SK-N-SH treated with all-trans-retinoic acid at 6 μM for 48 hours (cell line): ENCODE measurements around the gene ARID1B.

Experiments used
- ATAC-seq: fragments of 200-7000 bp; cut with Tn5 transposase; 3 replicates; pipeline ENCODE4 v1.9.1; 2020; ENCODE audit warnings: mild to moderate bottlenecking, moderate library complexity
- ARNTL ChIP-seq: fragments of 450-650 bp; formaldehyde crosslinking; IDR thresholded peaks from 2 replicates; pipeline ENCODE4 v1.5.0; 2020; ENCODE audit warnings: low read depth, mild to moderate bottlenecking, moderate library complexity, borderline replicate concordance
- BACH2 ChIP-seq: fragments of 250-450 bp; sonication (Bioruptor Pico); IDR thresholded peaks from 2 replicates; pipeline ENCODE4 v1.9.0; 2021; ENCODE audit warnings: mild to moderate bottlenecking, borderline replicate concordance
- CREB5 ChIP-seq: fragments of 250-450 bp; sonication (Bioruptor Pico); IDR thresholded peaks from 2 replicates; pipeline ENCODE4 v1.5.1; 2020; ENCODE audit warnings: low read depth, mild to moderate bottlenecking, moderate library complexity
- CSDC2 ChIP-seq: fragments of 250-450 bp; sonication (Bioruptor Pico); IDR thresholded peaks from 2 replicates; pipeline ENCODE4 v1.5.0; 2020; ENCODE audit warnings: mild to moderate bottlenecking, moderate library complexity
- CSRNP3 ChIP-seq: fragments of 250-450 bp; sonication (Bioruptor Pico); IDR thresholded peaks from 2 replicates; pipeline ENCODE4 v1.5.1; 2021; ENCODE audit warnings: mild to moderate bottlenecking, moderate library complexity
- ESRRG ChIP-seq: fragments of 250-450 bp; sonication (Bioruptor Pico); IDR thresholded peaks from 2 replicates; pipeline ENCODE4 v1.6.1; 2021; ENCODE audit warnings: mild to moderate bottlenecking
- GLIS3 ChIP-seq: fragments of 250-450 bp; sonication (Bioruptor Pico); IDR thresholded peaks from 2 replicates; pipeline ENCODE4 v1.5.0; 2020; ENCODE audit warnings: mild to moderate bottlenecking, moderate library complexity
- ISL1 ChIP-seq: fragments of 250-450 bp; sonication (Bioruptor Pico); IDR thresholded peaks from 2 replicates; pipeline ENCODE4 v2.1.2; 2022; ENCODE audit warnings: mild to moderate bottlenecking, moderate library complexity
- OSR1 ChIP-seq: fragments of 250-450 bp; sonication (Bioruptor Pico); IDR thresholded peaks from 2 replicates; pipeline ENCODE4 v1.8.0; 2022; ENCODE audit warnings: moderate library complexity, mild to moderate bottlenecking, inconsistent platforms
- PPARA ChIP-seq: fragments of 250-450 bp; sonication (Bioruptor Pico); IDR thresholded peaks from 2 replicates; pipeline ENCODE4 v1.5.0; 2020; ENCODE audit warnings: mild to moderate bottlenecking, borderline replicate concordance
- RARB ChIP-seq: fragments of 250-450 bp; sonication (Bioruptor Pico); IDR thresholded peaks from 2 replicates; pipeline ENCODE4 v1.8.0; 2021; ENCODE audit warnings: mild to moderate bottlenecking, moderate library complexity
- SNAI2 ChIP-seq: fragments of 250-450 bp; sonication (Bioruptor Pico); IDR thresholded peaks from 2 replicates; pipeline ENCODE4 v1.5.0; 2020; ENCODE audit warnings: mild to moderate bottlenecking, moderate library complexity
- TCF4 ChIP-seq: fragments of 250-450 bp; sonication (Bioruptor Pico); IDR thresholded peaks from 2 replicates; pipeline ENCODE4 v1.8.0; 2021; ENCODE audit warnings: mild to moderate bottlenecking, moderate library complexity, borderline replicate concordance
- TOX ChIP-seq: fragments of 250-450 bp; sonication (Bioruptor Pico); IDR thresholded peaks from 2 replicates; pipeline ENCODE4 v1.8.0; 2021; ENCODE audit warnings: mild to moderate bottlenecking, moderate library complexity, borderline replicate concordance
- TSHZ2 ChIP-seq: fragments of 250-450 bp; sonication (Bioruptor Pico); IDR thresholded peaks from 2 replicates; pipeline ENCODE4 v1.5.0; 2020; ENCODE audit warnings: mild to moderate bottlenecking, moderate library complexity
- ZC3H10 ChIP-seq: fragments of 250-450 bp; sonication (Bioruptor Pico); IDR thresholded peaks from 2 replicates; pipeline ENCODE4 v1.5.1; 2021; ENCODE audit warnings: mild to moderate bottlenecking, moderate library complexity
- ZFP3 ChIP-seq: fragments of 250-450 bp; sonication (Bioruptor Pico); IDR thresholded peaks from 2 replicates; pipeline ENCODE4 v1.5.0; 2020; ENCODE audit warnings: mild to moderate bottlenecking, moderate library complexity
- ZFP30 ChIP-seq: fragments of 450-650 bp; formaldehyde crosslinking; IDR thresholded peaks from 2 replicates; pipeline ENCODE4 v1.5.0; 2022; ENCODE audit warnings: mild to moderate bottlenecking, moderate library complexity
- ZNF565 ChIP-seq: fragments of 450-650 bp; formaldehyde crosslinking; conservative IDR thresholded peaks from 2 replicates; pipeline ENCODE4 v1.5.0; 2020; ENCODE audit warnings: low read depth, mild to moderate bottlenecking, moderate library complexity
- ZNF70 ChIP-seq: fragments of 450-650 bp; formaldehyde crosslinking; IDR thresholded peaks from 2 replicates; pipeline ENCODE4 v1.5.0; 2020; ENCODE audit warnings: mild to moderate bottlenecking, moderate library complexity
- ZNF8 ChIP-seq: fragments of 450-650 bp; formaldehyde crosslinking; IDR thresholded peaks from 2 replicates; pipeline ENCODE4 v1.5.0; 2020; ENCODE audit warnings: mild to moderate bottlenecking, moderate library complexity

ARID1B gene

DNA sequence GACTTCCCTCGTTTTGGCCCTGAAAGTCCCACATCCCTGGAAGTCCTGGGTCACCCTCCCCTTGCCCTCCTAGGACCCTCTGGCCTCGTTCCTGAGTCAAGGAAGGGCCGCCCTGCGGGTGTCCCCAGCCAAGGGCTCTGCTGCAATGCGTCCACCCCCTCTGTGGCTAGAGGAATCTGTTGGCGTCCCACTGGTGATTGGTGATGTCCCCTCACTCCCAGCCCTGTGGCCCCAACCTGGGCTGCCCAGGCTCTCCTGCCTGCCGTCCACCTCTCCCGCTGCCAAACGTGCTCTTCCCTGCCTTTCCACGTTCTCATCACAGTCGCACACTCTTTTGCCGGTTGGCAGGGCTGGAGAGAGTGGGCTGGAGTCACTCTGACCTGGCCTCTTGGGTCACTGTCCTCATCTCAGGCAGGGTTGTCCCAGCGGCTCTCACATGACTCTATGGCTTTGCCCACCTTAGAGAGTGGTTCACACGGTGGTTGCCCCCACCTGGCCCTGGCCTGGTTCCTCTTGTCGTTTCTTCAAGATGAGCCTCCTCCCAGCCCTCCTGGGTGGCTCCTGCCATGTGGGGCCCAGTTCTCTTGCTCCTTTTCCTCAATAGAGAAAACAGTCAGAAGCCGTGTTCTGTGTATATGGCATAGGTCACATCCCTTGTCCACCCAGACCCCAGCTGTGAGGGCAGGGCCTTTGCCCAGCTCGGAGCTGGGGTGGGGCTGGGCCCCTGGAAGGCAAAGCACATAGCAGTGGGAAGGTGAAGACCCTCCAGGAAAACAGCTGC is 445.2 kb downstream of the ARID1B start:
- no peak for ATAC-seq
- TF ChIP-seq ARNTL (CRISPR knock-in tag), result no peak
- no peak for TF ChIP-seq CREB5 (CRISPR knock-in tag)
- no peak for TF ChIP-seq ZNF8 (CRISPR knock-in tag)
- no peak for TF ChIP-seq ESRRG
- TF ChIP-seq SNAI2 (CRISPR knock-in tag), result no peak
- TF ChIP-seq TCF4, result no peak
- TF ChIP-seq CSRNP3 (CRISPR knock-in tag), result no peak
- TF ChIP-seq BACH2, result no peak
- no peak for TF ChIP-seq TOX
- no peak for TF ChIP-seq OSR1 (CRISPR knock-in tag)
- no peak for TF ChIP-seq ZNF565
- no peak for TF ChIP-seq ZC3H10 (CRISPR knock-in tag)
- TF ChIP-seq RARB, result no peak
- TF ChIP-seq ISL1, result no peak
- no peak for TF ChIP-seq ZFP3
- no peak for TF ChIP-seq ZNF70

GRCh38 chr6:157223021-157223430 is 445.8 kb downstream of the ARID1B start:
- TF ChIP-seq CSRNP3 (CRISPR knock-in tag), result no peak
- TF ChIP-seq TOX, result no peak
- TF ChIP-seq TCF4, result no peak
- no peak for TF ChIP-seq ARNTL (CRISPR knock-in tag)
- TF ChIP-seq CSDC2 (CRISPR knock-in tag), result no peak
- no peak for ATAC-seq

DNA sequence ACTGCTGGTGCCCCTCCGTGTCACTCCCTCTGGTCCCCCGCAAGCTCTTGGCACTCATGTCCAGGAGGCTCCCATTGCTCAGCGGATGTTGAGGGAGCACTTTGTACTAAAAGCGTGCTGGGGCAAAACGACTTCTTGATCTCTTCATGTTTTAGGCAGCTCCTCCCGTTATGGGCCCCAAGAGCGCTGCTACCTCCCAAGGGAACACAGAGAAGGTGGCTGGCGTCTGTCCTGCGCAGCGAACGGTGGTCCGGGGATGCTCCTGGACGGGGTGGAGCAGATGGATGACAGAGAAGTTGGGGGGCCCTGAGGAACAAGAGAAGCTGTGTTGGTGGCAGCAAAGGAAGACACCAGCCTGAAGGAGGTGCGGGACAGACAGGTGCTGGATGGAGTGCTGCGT is 446.3 kb downstream of the ARID1B start:
- TF ChIP-seq TOX, result no peak
- no peak for TF ChIP-seq ARNTL (CRISPR knock-in tag)
- no peak for TF ChIP-seq ZNF565
- TF ChIP-seq CREB5 (CRISPR knock-in tag), result no peak
- no peak for TF ChIP-seq ISL1
- ATAC-seq, result no peak

- ATAC-seq, result no peak
- no peak for TF ChIP-seq ZNF565
- TF ChIP-seq CSRNP3 (CRISPR knock-in tag), result no peak
- no peak for TF ChIP-seq CSDC2 (CRISPR knock-in tag)
- TF ChIP-seq ZFP30 (CRISPR knock-in tag), result no peak
- TF ChIP-seq ARNTL (CRISPR knock-in tag), result no peak
- TF ChIP-seq GLIS3 (CRISPR knock-in tag), result no peak
- TF ChIP-seq ESRRG, result no peak
- no peak for TF ChIP-seq SNAI2 (CRISPR knock-in tag)
- no peak for TF ChIP-seq ZFP3
- no peak for TF ChIP-seq BACH2
- TF ChIP-seq ZC3H10 (CRISPR knock-in tag), result no peak
- no peak for TF ChIP-seq ZNF8 (CRISPR knock-in tag)
- no peak for TF ChIP-seq TSHZ2
- TF ChIP-seq RARB, result no peak
- TF ChIP-seq PPARA (CRISPR knock-in tag), result no peak
- TF ChIP-seq TOX, result no peak
- TF ChIP-seq ZNF70, result no peak
- TF ChIP-seq CREB5 (CRISPR knock-in tag), result no peak
These were observed 447.2 kb downstream of the ARID1B start for GRCh38 chr6:157224178-157224950.
